Heart right ventricle (tissue), 16 donors: Measurements from ENCODE around the gene FTO. TPM values are rescaled to one million over a fixed set of nuclear protein-coding genes. Genes with fewer than 3 reads are reported as not detected.

Experiments
- ATAC-seq, 8 donors: fragments of 200-7000 bp; cut with Tn5 transposase; one replicate each; pipeline ENCODE4 v1.9.1; 2020; ENCODE audit warnings: mild to moderate bottlenecking in 8 of 8, moderate library complexity in 8 of 8, moderate number of reproducible peaks in 1 of 8
- DNase-seq, 2 donors: peaks; one replicate each; pipeline ENCODE4 v3.0.0-alpha.2; 2020
- H3K27ac ChIP-seq, 10 donors: fragments of 200-600 bp; sonication (generic) in 2 of 10; one replicate each; pipeline versions ENCODE4 v1.5.0 to v1.8.0; 2020 to 2022; ENCODE audit warnings: mild to moderate bottlenecking in 3 of 10
- H3K27me3 ChIP-seq, 7 donors: fragments of 200-600 bp; one replicate each; pipeline ENCODE4 v1.8.0; 2021 to 2022; ENCODE audit warnings: mild to moderate bottlenecking in 2 of 7
- H3K36me3 ChIP-seq, 9 donors: fragments of 200-600 bp; sonication (generic) in 1 of 9; one replicate each; pipeline versions ENCODE4 v1.5.0 to v1.8.0; 2020 to 2022; ENCODE audit warnings: mild to moderate bottlenecking in 2 of 9
- H3K4me1 ChIP-seq, 9 donors: fragments of 200-600 bp; sonication (generic) in 1 of 9; one replicate each; pipeline versions ENCODE4 v1.5.0 to v1.8.0; 2020 to 2022; ENCODE audit warnings: mild to moderate bottlenecking in 4 of 9
- H3K4me3 ChIP-seq, 10 donors: fragments of 200-600 bp; sonication (generic) in 2 of 10; one replicate each; pipeline versions ENCODE4 v1.5.0 to v1.8.0; 2020 to 2022; ENCODE audit warnings: mild to moderate bottlenecking in 7 of 10, moderate library complexity in 2 of 10
- H3K9me3 ChIP-seq, 11 donors: fragments of 200-600 bp in 10 of 11; sonication (generic) in 2 of 11; one replicate each; pipeline versions ENCODE4 v1.5.0 to v1.8.0; 2013 to 2022; ENCODE audit warnings: mild to moderate bottlenecking in 2 of 11, control low read depth in 1 of 11, moderate library complexity in 1 of 11
- WGBS, 2 donors: extraction: QIAGEN DNeasy Blood & Tissue Kit; methylation state at CpG; one replicate each; pipeline ENCODE4 v1.1.7; 2013; ENCODE audit warnings: inconsistent platforms in 1 of 2; 5-methylcytosine and 5-hydroxymethylcytosine counted together
- intact Hi-C, 10 donors: fragments of 100-400 bp; cut with DNase I; formaldehyde crosslinking; loops; one replicate each; pipeline versions ENCODE4 v1.11.1 to v1.14.2; 2022
- polyA plus RNA-seq, 2 donors: library from polyadenylated mRNA; stranded (reverse); fragments of 200-250 nt; gene quantifications; one replicate each; pipeline ENCODE4 v1.2.3, GENCODE V29; 2013
- total RNA-seq, 10 donors: library from RNA; stranded (reverse); fragmentation: NEBNext Ultra II Directional in 3 of 10; extraction: Animal tissue kit (Norgen Biotek cat#: 25700) in 3 of 10; gene quantifications; one replicate each; pipeline versions ENCODE4 v1.2.1 to v1.2.4, GENCODE V29; 2021 to 2023
- TF ChIP-seq, protein P1 (sequence below), 9 donors: fragments of 200-600 bp; sonication (generic) in 2 of 9; IDR thresholded peaks; one replicate each; pipeline versions ENCODE4 v1.5.0 to v1.8.0; 2021 to 2022; ENCODE audit warnings: antibody characterized with exemption in 9 of 9, mild to moderate bottlenecking in 5 of 9, moderate library complexity in 1 of 9
- donor health status: Arrhythmogenic right ventricular cardiomyopathy.
- donor health status: ischemic (EF 13 %, LVEDD 7.1; RV severe dilation, severe dysfunction).
- donor health status: healthy with polysubstance abuse.
- donor health status: DM: no; HTN: yes; CAD: no.
- donor health status: DM: no; HTN: no; CAD: no.
- donor health status: ischemic (EF 25% LVEDD 6.9; RV normal size, moderate dysfunction).
- donor health status: ischemic (EF 25% LVEDD 5.7; RV mildly dilated, moderate dysfunction).
- donor health status: healthy.
- donor health status: DM: yes; HTN: yes; CAD: no.
- donor health status: Ischemic cardiomyopathy.
- donor health status: ischemic (EF 35%, LVEDD 5.7; RV mildly dilated, moderate dysfunction).
- donor health status: nonischemic (EF 11% LVEDD 7.7; RV severe dilation, severe dysfunction).
- donor health status: DM: yes; HTN: yes; CAD: no.
- donor health status: PGD.
- donor health status: ischemic (EF 29% LVEDD 5.4; RV normal size, mild dysfunction).
- donor health status: nonischemic (EF 23%, LVEDD 6.1; RV moderate dilation, normal function).

Gene FTO
- total and polyA plus RNA-seq, 12 donors = 8.5 to 103 (median 90.0) TPM

DNA sequence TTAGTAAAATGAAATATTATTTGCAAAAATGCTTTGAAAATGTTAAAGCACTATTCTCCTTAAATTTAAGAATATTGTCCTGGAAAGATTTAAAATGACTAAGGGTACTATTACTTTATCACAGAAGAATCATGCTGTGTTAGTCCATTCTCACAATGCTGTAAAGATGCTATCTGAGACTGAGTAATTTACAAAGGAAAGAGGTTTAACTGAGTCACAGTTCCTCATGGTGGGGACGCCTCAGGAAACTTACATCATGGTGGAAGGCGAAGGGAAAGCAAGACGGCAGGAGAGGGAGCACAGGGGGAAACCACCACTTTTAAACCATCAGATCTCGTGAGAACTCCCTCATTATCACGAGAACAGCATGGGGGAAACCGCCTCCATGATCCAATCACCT is 337.0 kb downstream of the FTO start:
- Histone ChIP-seq H3K27ac (no peak overlapping the region), H3K4me1 (no peaks in the 10 kb centered on the region), H3K9me3 (peaks cover 0 to 6% (median 0%) of the 10 kb centered on the region in 11 donors), H3K4me3 (no peak overlapping the region), H3K36me3 (peaks cover 0 to 4% (median 0%) of the 10 kb centered on the region in 9 donors), H3K27me3 (no peaks in the 10 kb centered on the region)
- TF ChIP-seq, protein P1, sequence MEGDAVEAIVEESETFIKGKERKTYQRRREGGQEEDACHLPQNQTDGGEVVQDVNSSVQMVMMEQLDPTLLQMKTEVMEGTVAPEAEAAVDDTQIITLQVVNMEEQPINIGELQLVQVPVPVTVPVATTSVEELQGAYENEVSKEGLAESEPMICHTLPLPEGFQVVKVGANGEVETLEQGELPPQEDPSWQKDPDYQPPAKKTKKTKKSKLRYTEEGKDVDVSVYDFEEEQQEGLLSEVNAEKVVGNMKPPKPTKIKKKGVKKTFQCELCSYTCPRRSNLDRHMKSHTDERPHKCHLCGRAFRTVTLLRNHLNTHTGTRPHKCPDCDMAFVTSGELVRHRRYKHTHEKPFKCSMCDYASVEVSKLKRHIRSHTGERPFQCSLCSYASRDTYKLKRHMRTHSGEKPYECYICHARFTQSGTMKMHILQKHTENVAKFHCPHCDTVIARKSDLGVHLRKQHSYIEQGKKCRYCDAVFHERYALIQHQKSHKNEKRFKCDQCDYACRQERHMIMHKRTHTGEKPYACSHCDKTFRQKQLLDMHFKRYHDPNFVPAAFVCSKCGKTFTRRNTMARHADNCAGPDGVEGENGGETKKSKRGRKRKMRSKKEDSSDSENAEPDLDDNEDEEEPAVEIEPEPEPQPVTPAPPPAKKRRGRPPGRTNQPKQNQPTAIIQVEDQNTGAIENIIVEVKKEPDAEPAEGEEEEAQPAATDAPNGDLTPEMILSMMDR (IDR thresholded peaks at IDR 0.05) = no peak
- no peak for DNase-seq
- no peak for ATAC-seq
- WGBS, 2 donors = 90 to 92% methylated on average over 6 of the region's 6 CpGs
- intact Hi-C loops = no loop called here

- no peak for DNase-seq
- Histone ChIP-seq H3K9me3 (no peaks in the 10 kb centered on the region), H3K27ac (no peak overlapping the region), H3K4me1 (no peaks in the 10 kb centered on the region), H3K4me3 (no peak overlapping the region), H3K27me3 (no peaks in the 10 kb centered on the region), H3K36me3 (peaks cover 0 to 5% (median 0%) of the 10 kb centered on the region in 9 donors)
- WGBS, 2 donors = 69 to 75% methylated on average over 11 of the region's 11 CpGs
- intact Hi-C loops = no loop called here
- TF ChIP-seq, protein P1 (IDR thresholded peaks at IDR 0.05) = no peak
- no peak for ATAC-seq
These were observed 344.9 kb downstream of the FTO start for GRCh38 chr16:54048586-54049495.

GRCh38 chr16:54049591-54050458 is 345.9 kb downstream of the FTO start:
- no peak for ATAC-seq

More at GRCh38 chr16:54049591-54050458, 345.9 kb downstream of the FTO start:
- intact Hi-C loops = no loop called here
- no peaks in the 10 kb centered on the region for H3K27me3 ChIP-seq
- 84 to 91% methylated on average over 8 of the region's 8 CpGs for WGBS, 2 donors
- no peak overlapping the region for H3K4me3 ChIP-seq
- DNase-seq = no peak
- no peaks in the 10 kb centered on the region for H3K9me3 ChIP-seq
- H3K27ac ChIP-seq = no peak overlapping the region
- TF ChIP-seq, protein P1 (IDR thresholded peaks at IDR 0.05) = no peak
- H3K4me1 ChIP-seq = peaks cover 0 to under 1% (median 0%) of the 10 kb centered on the region in 9 donors
- peaks cover 0 to 5% (median 0%) of the 10 kb centered on the region in 9 donors for H3K36me3 ChIP-seq
